SK-N-MC (cell line): ENCODE data around the gene CLK3.

ENCODE experiments used
- DNase-seq: peaks from one replicate; pipeline ENCODE4 v3.0.0-alpha.2; 2011; ENCODE audit warnings: low read depth, low spot score
- H3K27ac ChIP-seq: fragments of 200-600 bp; sonication (generic); 2 replicates; pipeline ENCODE4 v1.5.1; 2016; ENCODE audit warnings: mixed run types
- H3K36me3 ChIP-seq: fragments of 200-600 bp; sonication (generic); 2 replicates; pipeline ENCODE4 v1.6.1; 2017; ENCODE audit warnings: antibody characterized with exemption, low read length, mixed read lengths; ENCODE audit not compliant: insufficient read depth
- H3K4me3 ChIP-seq: fragments of 200-600 bp; sonication (generic); 2 replicates; pipeline ENCODE4 v1.5.1; 2016
- H3K9ac ChIP-seq: fragments of 200-600 bp; sonication (generic); 2 replicates; pipeline ENCODE4 v1.8.0; 2017; ENCODE audit warnings: mixed run types, mixed read lengths; ENCODE audit not compliant: insufficient read length
- H3K9me3 ChIP-seq: fragments of 200-600 bp; sonication (generic); 2 replicates; pipeline ENCODE4 v1.6.1; 2017; ENCODE audit warnings: low read depth, mild to moderate bottlenecking, antibody characterized with exemption, low read length, moderate library complexity, mixed read lengths
- EZH2 ChIP-seq: fragments of 200-600 bp; sonication (generic); IDR thresholded peaks from one replicate; pipeline ENCODE4 v1.6.1; 2017; ENCODE audit warnings: antibody characterized with exemption
- FOXP2 ChIP-seq: optimal IDR thresholded peaks from 2 replicates; pipeline ENCODE3; 2011; ENCODE audit warnings: mild to moderate bottlenecking, moderate library complexity; ENCODE audit not compliant: insufficient read depth; ENCODE audit errors: extremely low read length, control extremely low read depth
- POLR2AphosphoS5 ChIP-seq: IDR thresholded peaks from 2 replicates; pipeline ENCODE4 v1.6.1; 2012; ENCODE audit warnings: mild to moderate bottlenecking, low read depth, low read length, borderline replicate concordance

Gene CLK3

DNA sequence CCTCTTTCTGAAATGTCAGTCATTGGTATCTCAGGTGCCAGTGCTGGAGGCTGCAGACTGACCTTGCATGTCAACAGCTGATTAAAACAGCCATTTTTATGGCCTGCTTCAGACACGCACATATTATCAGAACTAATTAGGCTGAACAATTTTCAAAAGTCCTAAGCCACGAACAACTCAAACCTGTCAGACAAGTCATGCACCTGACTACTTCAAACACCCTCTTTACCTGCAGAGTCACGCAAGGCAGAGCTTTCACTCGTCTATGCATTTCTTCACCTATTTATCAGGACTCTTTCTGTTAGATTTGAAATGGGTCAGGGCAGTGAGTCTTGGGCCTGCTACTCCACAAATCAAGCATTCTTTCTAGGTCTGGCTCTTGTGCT is 26.7 kb downstream of the CLK3 start:
- no peak for DNase-seq
- Histone ChIP-seq H3K9ac (peak overlapping the region; percentile 9), H3K4me3 (peak overlapping the region; percentile 68), H3K27ac (peak overlapping the region; percentile 99), H3K9me3 (no peaks in the 10 kb centered on the region), H3K36me3 (peaks cover 25% of the 10 kb centered on the region)
- TF ChIP-seq POLR2AphosphoS5 (no peak), EZH2 (no peak), FOXP2 (no peak)

- peak; percentile 58 for DNase-seq
- Histone ChIP-seq H3K4me3 (peak overlapping the region; percentile 68), H3K36me3 (peaks cover 21% of the 10 kb centered on the region), H3K9ac (peak overlapping the region; percentile 78), H3K27ac (peak overlapping the region; percentile 99), H3K9me3 (no peaks in the 10 kb centered on the region)
- TF ChIP-seq POLR2AphosphoS5 (no peak), FOXP2 (no peak), EZH2 (no peak)
Observed at GRCh38 chr15:74642734-74643664, 27.4 kb downstream of the CLK3 start.

DNA sequence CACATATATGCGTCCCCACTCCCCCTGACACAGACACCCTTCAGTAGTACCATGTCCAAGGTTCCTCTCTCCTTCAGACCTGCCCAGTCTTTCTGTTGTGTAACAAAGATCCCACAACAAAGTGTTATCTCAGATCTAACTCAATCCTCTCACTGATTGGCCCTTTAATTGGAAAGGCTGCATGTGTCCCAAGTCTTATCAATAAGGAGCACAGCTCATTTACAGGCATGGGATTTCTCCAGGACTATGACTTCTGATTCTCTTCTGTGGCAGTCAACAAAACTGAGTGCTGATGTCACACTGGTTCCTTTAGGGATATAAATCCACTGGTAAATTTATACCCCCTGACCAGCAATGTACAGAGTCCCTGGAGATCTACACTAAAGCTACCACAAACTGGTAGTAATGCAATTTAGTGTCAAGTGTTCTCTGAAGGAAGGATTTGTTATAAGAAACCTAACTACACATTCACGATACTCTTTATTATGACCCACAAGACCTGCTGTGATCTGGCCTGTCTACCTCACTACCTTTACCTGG is 28.1 kb downstream of the CLK3 start:
- H3K36me3 ChIP-seq: peaks cover 19% of the 10 kb centered on the region
- peak overlapping the region; percentile 78 for H3K9ac ChIP-seq

DNA sequence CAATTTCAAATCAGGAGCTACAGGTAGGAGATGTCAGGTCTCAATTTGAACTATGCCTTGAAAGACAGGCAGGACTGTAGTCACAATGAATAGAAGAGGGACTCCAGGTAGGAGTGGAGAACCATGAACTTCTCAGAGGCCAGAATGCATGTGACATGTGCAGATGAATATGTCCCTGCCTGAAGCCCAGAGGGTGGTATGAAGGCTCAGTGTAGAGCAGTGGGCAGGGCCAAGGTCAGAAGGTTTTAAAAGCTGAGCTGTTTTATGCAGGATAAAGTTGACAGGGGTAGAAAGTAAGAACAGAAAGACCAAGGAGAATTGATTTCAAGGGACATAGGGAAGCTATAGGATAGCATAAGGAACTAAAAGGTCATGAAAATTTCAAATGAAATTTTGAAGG is 30.8 kb downstream of the CLK3 start:
- TF ChIP-seq EZH2: no peak
- no peak overlapping the region for H3K9ac ChIP-seq
- H3K27ac ChIP-seq: no peak overlapping the region
- DNase-seq: no peak
- H3K4me3 ChIP-seq: no peak overlapping the region
- H3K9me3 ChIP-seq: no peaks in the 10 kb centered on the region
- H3K36me3 ChIP-seq: peaks cover 4% of the 10 kb centered on the region; the same call in 1 of the 2 replicates

More for the DNA sequence above, 28.1 kb downstream of the CLK3 start:
- Histone ChIP-seq H3K9me3 (no peaks in the 10 kb centered on the region), H3K27ac (peak overlapping the region; percentile 99), H3K4me3 (peak overlapping the region; percentile 68)
- no peak for DNase-seq
- no peak for TF ChIP-seq FOXP2
- TF ChIP-seq POLR2AphosphoS5: no peak
- no peak for TF ChIP-seq EZH2

- Histone ChIP-seq H3K9ac (no peak overlapping the region), H3K4me3 (no peak overlapping the region), H3K27ac (peak overlapping the region; percentile 42; the same call in 1 of the 2 replicates), H3K9me3 (no peaks in the 10 kb centered on the region), H3K36me3 (peaks cover 7% of the 10 kb centered on the region)
- no peak for DNase-seq
- no peak for TF ChIP-seq EZH2
- TF ChIP-seq POLR2AphosphoS5: no peak
- TF ChIP-seq FOXP2: no peak
Observed at GRCh38 chr15:74648051-74648842, 32.6 kb downstream of the CLK3 start.

- no peak for TF ChIP-seq POLR2AphosphoS5
- TF ChIP-seq EZH2: no peak
- TF ChIP-seq FOXP2: no peak
- DNase-seq: no peak
- Histone ChIP-seq H3K36me3 (peaks cover 14% of the 10 kb centered on the region), H3K9me3 (no peaks in the 10 kb centered on the region), H3K27ac (no peak overlapping the region), H3K4me3 (no peak overlapping the region), H3K9ac (no peak overlapping the region)
Observed at GRCh38 chr15:74651242-74651741, 35.7 kb downstream of the CLK3 start.

DNA sequence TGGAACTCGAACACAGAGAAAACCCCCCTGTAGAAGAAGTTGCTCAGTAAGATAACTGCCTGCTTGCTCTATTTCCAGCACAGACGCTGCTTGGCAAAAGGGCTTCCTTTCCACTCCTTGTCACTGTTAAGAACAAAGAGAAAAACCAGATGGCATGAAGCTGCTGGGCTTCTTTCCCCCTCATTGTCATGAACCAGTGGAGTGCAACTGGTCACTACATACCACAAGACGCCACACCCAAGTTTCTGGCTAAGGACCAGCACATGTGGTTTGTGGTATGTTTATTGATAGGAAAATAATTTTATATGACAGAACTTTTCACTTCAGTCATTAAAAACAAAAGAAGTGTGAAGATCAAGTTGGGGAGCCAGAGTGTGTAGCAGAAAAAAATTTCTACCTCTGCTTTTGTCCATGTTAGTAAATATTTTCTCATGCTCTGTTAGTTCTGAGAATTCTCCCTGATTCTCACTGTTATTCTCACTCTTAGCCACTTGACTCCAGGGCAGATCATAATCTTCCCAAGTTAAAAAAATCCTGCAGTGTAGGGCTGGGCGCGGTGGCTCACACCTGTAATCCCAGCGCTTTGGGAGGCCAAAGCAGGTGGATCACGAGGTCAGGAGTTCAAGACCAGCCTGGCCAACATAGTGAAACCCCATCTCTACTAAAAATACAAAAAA is 37.9 kb downstream of the CLK3 start:
- Histone ChIP-seq H3K9ac (no peak overlapping the region), H3K36me3 (peaks cover 14% of the 10 kb centered on the region), H3K27ac (no peak overlapping the region), H3K4me3 (no peak overlapping the region), H3K9me3 (no peaks in the 10 kb centered on the region)
- no peak for DNase-seq
- no peak for TF ChIP-seq EZH2
- no peak for TF ChIP-seq FOXP2
- no peak for TF ChIP-seq POLR2AphosphoS5

DNA sequence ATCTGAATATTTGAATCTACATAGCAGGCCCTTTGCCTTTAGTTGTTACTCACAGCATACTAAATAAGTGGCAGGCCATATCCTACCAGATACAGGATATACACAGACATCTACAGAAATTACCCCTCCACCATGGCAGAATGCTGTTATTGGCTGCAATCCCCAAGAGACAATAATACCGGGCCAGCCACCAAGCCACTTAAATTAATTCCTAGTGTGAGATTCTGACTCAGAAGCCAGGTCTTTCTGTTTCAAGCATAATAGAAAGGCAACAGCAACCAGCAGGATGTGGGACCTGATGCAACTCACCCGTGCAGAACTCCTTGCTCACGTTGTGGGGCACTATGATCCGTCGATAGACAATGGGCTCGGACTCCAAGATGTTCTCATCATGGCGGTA is 39.8 kb downstream of the CLK3 start:
- Histone ChIP-seq H3K27ac (no peak overlapping the region), H3K4me3 (no peak overlapping the region), H3K36me3 (peaks cover 14% of the 10 kb centered on the region), H3K9ac (no peak overlapping the region), H3K9me3 (no peaks in the 10 kb centered on the region)
- TF ChIP-seq POLR2AphosphoS5 (no peak), FOXP2 (no peak), EZH2 (no peak)
- DNase-seq: no peak
